OCI-LY3 (cell line): ENCODE results near the gene OR4C6.

Experiments
- CTCF ChIP-seq: fragments of 200-600, 300-600 bp; sonication (generic); IDR thresholded peaks from 2 replicates; pipeline ENCODE4 v1.5.1; 2014; ENCODE audit warnings: antibody characterized with exemption, low read length, low read depth
- EZH2phosphoT487 ChIP-seq: fragments of 200-600 bp; shearing (Covaris generic); IDR thresholded peaks from 2 replicates; pipeline ENCODE4 v1.6.1; 2018; ENCODE audit warnings: antibody characterized with exemption, mixed run types, low read depth

DNA sequence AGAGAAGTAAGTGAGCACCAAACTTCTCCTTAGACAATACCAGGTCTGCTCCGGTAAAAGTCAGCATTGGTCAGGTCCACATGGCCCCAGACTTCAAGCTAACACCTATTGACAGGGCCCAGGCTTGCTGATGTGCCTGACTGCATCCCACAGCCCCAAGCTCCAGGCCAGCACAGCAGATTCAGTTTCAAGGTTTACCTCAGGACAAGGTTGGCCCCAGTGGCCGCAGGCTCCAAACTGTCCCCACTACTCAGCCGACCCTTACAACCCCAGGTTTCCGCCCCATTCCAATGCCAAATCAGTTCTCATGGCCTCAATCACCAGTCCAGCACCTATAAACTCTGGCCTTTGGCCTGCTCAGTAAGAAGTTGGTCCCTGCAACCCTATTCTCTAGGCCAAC, 39.4 kb downstream of the OR4C6 start:
- TF ChIP-seq CTCF: no peak
- no peak for TF ChIP-seq EZH2phosphoT487
